ENCODE measurements around the gene PDE6B. TPM values are rescaled to one million over a fixed set of nuclear protein-coding genes. Genes with fewer than 3 reads are reported as not detected.

PDE6B gene
- total and polyA plus RNA-seq, 2 of the 13 experiments (the other 11 are each of a cell fraction or from before 2014, with no cell fraction given), result 0.38 to 0.40 TPM

DNA sequence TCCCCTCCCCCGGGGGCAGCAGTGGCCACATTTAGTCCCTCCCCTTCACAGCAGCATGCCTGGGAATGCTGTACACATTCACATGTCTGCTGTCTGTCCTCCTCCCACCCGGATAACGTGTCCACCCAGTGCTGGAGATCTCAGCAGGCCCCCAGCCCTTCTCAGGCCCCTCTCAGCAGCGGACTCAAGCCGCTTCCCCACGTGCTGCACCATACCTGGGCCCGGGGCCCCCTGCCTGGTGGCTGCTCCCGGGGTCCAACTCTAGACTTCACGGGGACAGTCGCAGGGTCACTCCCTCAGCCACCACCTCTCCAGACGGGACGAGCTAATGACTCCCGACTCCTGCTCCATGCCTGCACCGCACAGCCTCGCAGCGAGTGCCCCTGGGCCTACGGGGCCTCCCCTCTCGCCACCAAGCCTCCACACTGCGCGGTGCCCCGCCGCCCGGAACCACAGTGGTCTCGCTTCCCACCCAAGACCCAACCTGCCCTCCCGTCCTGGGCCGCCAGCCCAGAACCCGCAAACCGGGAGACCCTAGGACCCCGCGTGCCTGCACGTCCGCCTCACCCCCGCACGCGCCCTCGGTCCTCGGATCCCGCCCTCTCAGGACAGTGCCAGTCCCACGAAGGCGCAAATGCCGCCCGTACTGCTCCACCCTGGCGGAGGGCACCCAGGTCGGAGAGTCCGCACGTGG lies 79.0 kb downstream of the PDE6B start:
- H3K27me3 ChIP-seq (ENCODE audit: control insufficient read depth in 1 of 2, insufficient read depth in 2 of 2, low read length in 2 of 2), result peaks cover 3 to 12% of the 10 kb centered on the region in 2 experiments; a peak in 2 of 5 replicates
- FAIRE-seq, result no peak
- no peak for DNase-seq (ENCODE audit: low spot score)
- no TSS peak for BruUV-seq (replicated peaks)
- peaks cover 58% of the 10 kb centered on the region for H3K4me1 ChIP-seq (ENCODE audit: insufficient read depth, low read length)
- H3K4me2 ChIP-seq (ENCODE audit: low read depth, low read length), result peak overlapping the region; percentile 49; the same call in 1 of the 2 replicates
- H3K36me3 ChIP-seq (replicated peaks in 1 of 2; ENCODE audit: control insufficient read depth in 1 of 2, insufficient read depth in 2 of 2, low read length in 2 of 2), result peaks cover 0 to under 1% of the 10 kb centered on the region in 2 experiments; a peak in 2 of 5 replicates
- in situ Hi-C loops (cut with HindIII; ENCODE audit: extremely low pct_ligation_motif_present, low pct_unique_long_range_greater_than_20kb), result no loop called here
- no peaks in the 10 kb centered on the region for H3K9me3 ChIP-seq (ENCODE audit: low read length)
- TF ChIP-seq, protein P1, sequence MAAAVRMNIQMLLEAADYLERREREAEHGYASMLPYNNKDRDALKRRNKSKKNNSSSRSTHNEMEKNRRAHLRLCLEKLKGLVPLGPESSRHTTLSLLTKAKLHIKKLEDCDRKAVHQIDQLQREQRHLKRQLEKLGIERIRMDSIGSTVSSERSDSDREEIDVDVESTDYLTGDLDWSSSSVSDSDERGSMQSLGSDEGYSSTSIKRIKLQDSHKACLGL (CRISPR knock-in tag; IDR thresholded peaks at IDR 0.05), result no peak
- TF ChIP-seq ZNF687 (CRISPR knock-in tag; IDR thresholded peaks at IDR 0.05), result peak; percentile 39
- no peak for TF ChIP-seq PLSCR1 (CRISPR knock-in tag; IDR thresholded peaks at IDR 0.05; ENCODE audit: borderline replicate concordance)
- peak; percentile 63; the same call in 1 of the 2 replicates for TF ChIP-seq ZBTB33 (CRISPR knock-in tag; IDR thresholded peaks at IDR 0.05)
- TF ChIP-seq, protein P2, sequence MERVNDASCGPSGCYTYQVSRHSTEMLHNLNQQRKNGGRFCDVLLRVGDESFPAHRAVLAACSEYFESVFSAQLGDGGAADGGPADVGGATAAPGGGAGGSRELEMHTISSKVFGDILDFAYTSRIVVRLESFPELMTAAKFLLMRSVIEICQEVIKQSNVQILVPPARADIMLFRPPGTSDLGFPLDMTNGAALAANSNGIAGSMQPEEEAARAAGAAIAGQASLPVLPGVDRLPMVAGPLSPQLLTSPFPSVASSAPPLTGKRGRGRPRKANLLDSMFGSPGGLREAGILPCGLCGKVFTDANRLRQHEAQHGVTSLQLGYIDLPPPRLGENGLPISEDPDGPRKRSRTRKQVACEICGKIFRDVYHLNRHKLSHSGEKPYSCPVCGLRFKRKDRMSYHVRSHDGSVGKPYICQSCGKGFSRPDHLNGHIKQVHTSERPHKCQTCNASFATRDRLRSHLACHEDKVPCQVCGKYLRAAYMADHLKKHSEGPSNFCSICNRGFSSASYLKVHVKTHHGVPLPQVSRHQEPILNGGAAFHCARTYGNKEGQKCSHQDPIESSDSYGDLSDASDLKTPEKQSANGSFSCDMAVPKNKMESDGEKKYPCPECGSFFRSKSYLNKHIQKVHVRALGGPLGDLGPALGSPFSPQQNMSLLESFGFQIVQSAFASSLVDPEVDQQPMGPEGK (CRISPR knock-in tag; IDR thresholded peaks at IDR 0.05), result 0 out of 2 replicates have a peak, but pooled peaks have one; percentile 21
- no peak for TF ChIP-seq ZNF572 (CRISPR knock-in tag; IDR thresholded peaks at IDR 0.05)
- TF ChIP-seq PRMT3 (CRISPR knock-in tag; IDR thresholded peaks at IDR 0.05; ENCODE audit: borderline replicate concordance, low read depth), result no peak
- peak; percentile 78 for TF ChIP-seq ZNF317 (CRISPR knock-in tag; IDR thresholded peaks at IDR 0.05)
- TF ChIP-seq ZFP36 (IDR thresholded peaks at IDR 0.05; ENCODE audit: borderline replicate concordance, low read depth, low read length, partially characterized antibody), result no peak
- no peak overlapping the region for H3K9ac ChIP-seq (ENCODE audit: insufficient read depth, low read depth, low read length)
- H4K20me1 ChIP-seq (ENCODE audit: insufficient read depth, low read length), result peaks cover 19% of the 10 kb centered on the region
- no peak overlapping the region for H2AFZ ChIP-seq (ENCODE audit: low read length)
- H3K79me2 ChIP-seq (ENCODE audit: insufficient read depth, low read length), result peaks cover 27% of the 10 kb centered on the region
- 75% methylated on average over 35 of the region's 46 CpGs for WGBS (ENCODE audit: low lambda C conversion rate)
- intact Hi-C loops (cut with micrococcal nuclease; ENCODE audit: unreplicated experiment), result loop anchor here (2.0 kb wide), 1 partner anchor 18 kb away; no protein-coding TSS in a partner anchor
- ATAC-seq, result no peak
- ChIA-PET POLR2A (no interaction called here), CTCF (ENCODE audit: low intra/inter-chr PET ratio, low total read pairs) (no interaction called here)
- no peak overlapping the region for H3K27ac ChIP-seq (ENCODE audit: extremely low read length, insufficient read depth, low read length)
- H3K4me3 ChIP-seq (replicated peaks in 1 of 3; ENCODE audit: insufficient read depth in 1 of 3, low read depth in 2 of 3, low read length in 3 of 3), result peak overlapping the region in 1 of 3 experiments; percentile 38; a peak in 1 of 6 replicates
